Measurements from ENCODE around the gene OR5AC2.

Gene OR5AC2

GRCh38 chr3:98070840-98071239 is 16.1 kb upstream of the OR5AC2 start:
- DNase-seq (ENCODE audit: low read depth), result no peak
- Histone ChIP-seq H3K4me1 (ENCODE audit: control insufficient read depth, insufficient read depth, low read length) (no peaks in the 10 kb centered on the region), H3K4me3 (ENCODE audit: low read length) (no peak overlapping the region)

GRCh38 chr3:98073486-98073885 is 13.5 kb upstream of the OR5AC2 start:
- H3K4me1 ChIP-seq (ENCODE audit: control insufficient read depth, insufficient read depth, low read length), result no peaks in the 10 kb centered on the region
- H3K36me3 ChIP-seq (ENCODE audit: control insufficient read depth, insufficient read depth, low read length, severe bottlenecking), result no peaks in the 10 kb centered on the region
- H3K9ac ChIP-seq (ENCODE audit: low read length), result no peak overlapping the region
- no peaks in the 10 kb centered on the region for H3K9me3 ChIP-seq (ENCODE audit: control insufficient read depth, low read length)
- no peak overlapping the region for H3K4me3 ChIP-seq (ENCODE audit: low read length)
- no peaks in the 10 kb centered on the region for H3K27me3 ChIP-seq (replicated peaks; ENCODE audit: control insufficient read depth, insufficient read depth, low read length)
- no peak for DNase-seq (ENCODE audit: low read depth)

More at GRCh38 chr3:98070840-98071239, 16.1 kb upstream of the OR5AC2 start:
- no peaks in the 10 kb centered on the region for H3K27me3 ChIP-seq (replicated peaks; ENCODE audit: control insufficient read depth, insufficient read depth, low read length)
- H3K9ac ChIP-seq (ENCODE audit: low read length), result no peak overlapping the region
- H3K36me3 ChIP-seq (ENCODE audit: control insufficient read depth, insufficient read depth, low read length, severe bottlenecking), result no peaks in the 10 kb centered on the region
- H3K9me3 ChIP-seq (ENCODE audit: control insufficient read depth, low read length), result no peaks in the 10 kb centered on the region

- Histone ChIP-seq H3K4me1 (ENCODE audit: control insufficient read depth, insufficient read depth, low read length) (no peaks in the 10 kb centered on the region), H3K4me3 (ENCODE audit: low read length) (no peak overlapping the region), H3K9me3 (ENCODE audit: control insufficient read depth, low read length) (no peaks in the 10 kb centered on the region), H3K36me3 (ENCODE audit: control insufficient read depth, insufficient read depth, low read length, severe bottlenecking) (no peaks in the 10 kb centered on the region), H3K27me3 (replicated peaks; ENCODE audit: control insufficient read depth, insufficient read depth, low read length) (no peaks in the 10 kb centered on the region), H3K9ac (ENCODE audit: low read length) (no peak overlapping the region)
- DNase-seq (ENCODE audit: low read depth), result no peak
Observed at GRCh38 chr3:98095882-98096281, 8.9 kb downstream of the OR5AC2 start.

DNA sequence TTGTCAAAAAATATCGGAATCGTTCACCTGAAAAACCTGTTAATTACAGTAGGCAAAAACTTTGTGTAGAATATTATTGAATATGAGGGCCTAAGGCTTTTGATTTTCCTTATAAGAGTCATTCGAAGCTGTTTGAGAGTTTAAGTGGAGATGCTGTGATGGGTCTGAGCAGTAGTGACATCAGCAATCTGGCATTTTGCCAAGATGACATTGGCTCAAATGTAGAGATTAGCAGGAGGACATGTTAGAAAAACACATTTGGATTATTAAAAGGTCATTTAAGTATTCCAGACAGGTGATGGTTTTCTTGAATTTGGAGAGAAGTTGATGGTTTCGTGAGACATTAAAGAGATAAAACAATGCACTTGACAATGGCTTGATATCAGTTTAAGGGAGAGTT is 12.9 kb downstream of the OR5AC2 start:
- Histone ChIP-seq H3K4me1 (ENCODE audit: control insufficient read depth, insufficient read depth, low read length) (no peaks in the 10 kb centered on the region), H3K27me3 (replicated peaks; ENCODE audit: control insufficient read depth, insufficient read depth, low read length) (no peaks in the 10 kb centered on the region), H3K9ac (ENCODE audit: low read length) (no peak overlapping the region), H3K4me3 (ENCODE audit: low read length) (no peak overlapping the region), H3K36me3 (ENCODE audit: control insufficient read depth, insufficient read depth, low read length, severe bottlenecking) (no peaks in the 10 kb centered on the region), H3K9me3 (ENCODE audit: control insufficient read depth, low read length) (no peaks in the 10 kb centered on the region)
- DNase-seq (ENCODE audit: low read depth), result no peak

GRCh38 chr3:98108162-98108561 is 21.2 kb downstream of the OR5AC2 start:
- DNase-seq (ENCODE audit: low read depth), result no peak
- no peaks in the 10 kb centered on the region for H3K36me3 ChIP-seq (ENCODE audit: control insufficient read depth, insufficient read depth, low read length, severe bottlenecking)
- H3K4me1 ChIP-seq (ENCODE audit: control insufficient read depth, insufficient read depth, low read length), result no peaks in the 10 kb centered on the region
- no peaks in the 10 kb centered on the region for H3K27me3 ChIP-seq (replicated peaks; ENCODE audit: control insufficient read depth, insufficient read depth, low read length)
- H3K4me3 ChIP-seq (ENCODE audit: low read length), result no peak overlapping the region
- H3K9ac ChIP-seq (ENCODE audit: low read length), result no peak overlapping the region
- peaks cover 24% of the 10 kb centered on the region for H3K9me3 ChIP-seq (ENCODE audit: control insufficient read depth, low read length)

GRCh38 chr3:98109807-98110549 is 23.0 kb downstream of the OR5AC2 start:
- Histone ChIP-seq H3K36me3 (ENCODE audit: control insufficient read depth, insufficient read depth, low read length, severe bottlenecking) (no peaks in the 10 kb centered on the region), H3K9me3 (ENCODE audit: control insufficient read depth, low read length) (peaks cover 24% of the 10 kb centered on the region), H3K9ac (ENCODE audit: low read length) (no peak overlapping the region), H3K4me1 (ENCODE audit: control insufficient read depth, insufficient read depth, low read length) (no peaks in the 10 kb centered on the region), H3K27me3 (replicated peaks; ENCODE audit: control insufficient read depth, insufficient read depth, low read length) (no peaks in the 10 kb centered on the region), H3K4me3 (ENCODE audit: low read length) (no peak overlapping the region)
- no peak for DNase-seq (ENCODE audit: low read depth)

GRCh38 chr3:98110550-98110908 is 23.6 kb downstream of the OR5AC2 start:
- DNase-seq (ENCODE audit: low read depth), result no peak
- H3K4me1 ChIP-seq (ENCODE audit: control insufficient read depth, insufficient read depth, low read length), result no peaks in the 10 kb centered on the region
- no peaks in the 10 kb centered on the region for H3K27me3 ChIP-seq (replicated peaks; ENCODE audit: control insufficient read depth, insufficient read depth, low read length)
- H3K9me3 ChIP-seq (ENCODE audit: control insufficient read depth, low read length), result peaks cover 24% of the 10 kb centered on the region
- no peak overlapping the region for H3K4me3 ChIP-seq (ENCODE audit: low read length)
- H3K36me3 ChIP-seq (ENCODE audit: control insufficient read depth, insufficient read depth, low read length, severe bottlenecking), result no peaks in the 10 kb centered on the region
- no peak overlapping the region for H3K9ac ChIP-seq (ENCODE audit: low read length)

GRCh38 chr3:98114264-98114663 is 27.3 kb downstream of the OR5AC2 start:
- Histone ChIP-seq H3K9ac (ENCODE audit: low read length) (no peak overlapping the region), H3K27me3 (replicated peaks; ENCODE audit: control insufficient read depth, insufficient read depth, low read length) (no peaks in the 10 kb centered on the region), H3K4me3 (ENCODE audit: low read length) (no peak overlapping the region), H3K9me3 (ENCODE audit: control insufficient read depth, low read length) (peaks cover 27% of the 10 kb centered on the region), H3K4me1 (ENCODE audit: control insufficient read depth, insufficient read depth, low read length) (no peaks in the 10 kb centered on the region), H3K36me3 (ENCODE audit: control insufficient read depth, insufficient read depth, low read length, severe bottlenecking) (no peaks in the 10 kb centered on the region)
- no peak for DNase-seq (ENCODE audit: low read depth)

- Histone ChIP-seq H3K36me3 (ENCODE audit: control insufficient read depth, insufficient read depth, low read length, severe bottlenecking) (no peaks in the 10 kb centered on the region), H3K27me3 (replicated peaks; ENCODE audit: control insufficient read depth, insufficient read depth, low read length) (no peaks in the 10 kb centered on the region), H3K4me3 (ENCODE audit: low read length) (no peak overlapping the region), H3K9ac (ENCODE audit: low read length) (no peak overlapping the region), H3K9me3 (ENCODE audit: control insufficient read depth, low read length) (peaks cover 24% of the 10 kb centered on the region), H3K4me1 (ENCODE audit: control insufficient read depth, insufficient read depth, low read length) (no peaks in the 10 kb centered on the region)
- DNase-seq (ENCODE audit: low read depth), result no peak
Observed at GRCh38 chr3:98115717-98116116, 28.7 kb downstream of the OR5AC2 start.

- H3K9ac ChIP-seq (ENCODE audit: low read length), result no peak within 1 kb of the TSS
- H3K36me3 ChIP-seq (ENCODE audit: control insufficient read depth, insufficient read depth, low read length, severe bottlenecking), result no peaks in the 10 kb centered on the region
- no peaks in the 10 kb centered on the region for H3K9me3 ChIP-seq (ENCODE audit: control insufficient read depth, low read length)
- DNase-seq (ENCODE audit: low read depth), result no peak
- no peak within 1 kb of the TSS for H3K4me3 ChIP-seq (ENCODE audit: low read length)
- H3K4me1 ChIP-seq (ENCODE audit: control insufficient read depth, insufficient read depth, low read length), result no peaks in the 10 kb centered on the region
- no peaks in the 10 kb centered on the region for H3K27me3 ChIP-seq (replicated peaks; ENCODE audit: control insufficient read depth, insufficient read depth, low read length)
Observed at GRCh38 chr3:98130421-98130820, 43.4 kb downstream of the OR5AC2 start, which contains the start of gene OR5H1. Gene OR5H1 (plus strand): TSS chr3:98130721. CDS start chr3:98132698, 1,977 bp downstream.

DNA sequence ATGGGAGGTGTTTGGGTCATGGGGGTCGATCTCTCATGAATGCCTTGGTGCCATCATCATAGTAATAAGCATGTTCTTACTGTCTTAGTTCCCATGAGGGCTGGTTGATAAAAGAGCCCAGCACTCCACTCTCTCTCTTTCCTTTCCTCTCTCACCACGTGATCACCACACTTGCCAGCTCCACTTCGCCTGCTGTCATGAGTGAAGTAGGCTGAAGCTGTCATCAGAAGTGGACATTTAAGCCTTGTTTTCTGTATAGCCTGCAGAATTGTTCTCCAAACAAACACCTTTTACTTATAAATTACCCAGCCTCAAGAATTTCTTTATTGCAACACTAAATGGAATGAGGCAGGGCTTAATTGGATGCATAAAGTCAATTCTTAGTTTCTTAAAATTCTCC is 49.7 kb downstream of the OR5AC2 start:
- DNase-seq (ENCODE audit: low read depth), result no peak
- Histone ChIP-seq H3K9me3 (ENCODE audit: control insufficient read depth, low read length) (no peaks in the 10 kb centered on the region), H3K36me3 (ENCODE audit: control insufficient read depth, insufficient read depth, low read length, severe bottlenecking) (no peaks in the 10 kb centered on the region), H3K4me3 (ENCODE audit: low read length) (no peak overlapping the region), H3K9ac (ENCODE audit: low read length) (no peak overlapping the region), H3K4me1 (ENCODE audit: control insufficient read depth, insufficient read depth, low read length) (no peaks in the 10 kb centered on the region), H3K27me3 (replicated peaks; ENCODE audit: control insufficient read depth, insufficient read depth, low read length) (no peaks in the 10 kb centered on the region)

Measured in adipocyte (in vitro differentiated cells).